ENCODE measurements around the gene TMEM98. TPM values are rescaled to one million over a fixed set of nuclear protein-coding genes. Genes with fewer than 3 reads are reported as not detected.

Gene TMEM98
- total and polyA plus RNA-seq, 9 of the 15 experiments (the other 6 are each of a cell fraction or from before 2014, with no cell fraction given): 33.5 to 164 (median 84.7) TPM

DNA sequence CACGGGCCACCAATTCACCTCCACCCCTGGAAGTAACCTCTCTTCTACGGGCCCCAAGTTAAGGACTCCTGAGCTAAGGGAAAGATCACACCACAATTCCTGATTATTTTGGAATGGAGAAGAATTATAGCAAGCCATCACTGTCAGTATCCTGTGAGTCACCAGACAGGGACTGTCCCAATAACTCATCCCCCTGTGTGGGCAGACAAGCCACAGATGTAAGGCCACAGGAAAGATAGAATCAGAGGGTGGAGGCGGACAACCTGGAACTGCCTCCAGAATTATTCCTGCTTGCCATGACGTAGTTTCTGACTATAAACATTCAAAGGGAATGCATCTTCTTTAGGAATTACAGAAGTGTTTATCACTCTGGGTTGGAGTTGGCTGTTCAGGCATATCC lies 45.2 kb upstream of the TMEM98 start (continued):
- TF ChIP-seq, protein P1, sequence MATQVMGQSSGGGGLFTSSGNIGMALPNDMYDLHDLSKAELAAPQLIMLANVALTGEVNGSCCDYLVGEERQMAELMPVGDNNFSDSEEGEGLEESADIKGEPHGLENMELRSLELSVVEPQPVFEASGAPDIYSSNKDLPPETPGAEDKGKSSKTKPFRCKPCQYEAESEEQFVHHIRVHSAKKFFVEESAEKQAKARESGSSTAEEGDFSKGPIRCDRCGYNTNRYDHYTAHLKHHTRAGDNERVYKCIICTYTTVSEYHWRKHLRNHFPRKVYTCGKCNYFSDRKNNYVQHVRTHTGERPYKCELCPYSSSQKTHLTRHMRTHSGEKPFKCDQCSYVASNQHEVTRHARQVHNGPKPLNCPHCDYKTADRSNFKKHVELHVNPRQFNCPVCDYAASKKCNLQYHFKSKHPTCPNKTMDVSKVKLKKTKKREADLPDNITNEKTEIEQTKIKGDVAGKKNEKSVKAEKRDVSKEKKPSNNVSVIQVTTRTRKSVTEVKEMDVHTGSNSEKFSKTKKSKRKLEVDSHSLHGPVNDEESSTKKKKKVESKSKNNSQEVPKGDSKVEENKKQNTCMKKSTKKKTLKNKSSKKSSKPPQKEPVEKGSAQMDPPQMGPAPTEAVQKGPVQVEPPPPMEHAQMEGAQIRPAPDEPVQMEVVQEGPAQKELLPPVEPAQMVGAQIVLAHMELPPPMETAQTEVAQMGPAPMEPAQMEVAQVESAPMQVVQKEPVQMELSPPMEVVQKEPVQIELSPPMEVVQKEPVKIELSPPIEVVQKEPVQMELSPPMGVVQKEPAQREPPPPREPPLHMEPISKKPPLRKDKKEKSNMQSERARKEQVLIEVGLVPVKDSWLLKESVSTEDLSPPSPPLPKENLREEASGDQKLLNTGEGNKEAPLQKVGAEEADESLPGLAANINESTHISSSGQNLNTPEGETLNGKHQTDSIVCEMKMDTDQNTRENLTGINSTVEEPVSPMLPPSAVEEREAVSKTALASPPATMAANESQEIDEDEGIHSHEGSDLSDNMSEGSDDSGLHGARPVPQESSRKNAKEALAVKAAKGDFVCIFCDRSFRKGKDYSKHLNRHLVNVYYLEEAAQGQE (IDR thresholded peaks at IDR 0.05; ENCODE audit: borderline replicate concordance): no peak
- TF ChIP-seq, protein P1 (CRISPR knock-in tag; IDR thresholded peaks at IDR 0.05; ENCODE audit: low read depth): no peak
- TF ChIP-seq ZNF134 (CRISPR knock-in tag; conservative IDR thresholded peaks at IDR 0.05) (no peak), SMARCC2 (IDR thresholded peaks at IDR 0.05; ENCODE audit: low read depth) (peak; percentile 78; the same call in 1 of the 2 replicates), ZNF140 (CRISPR knock-in tag; IDR thresholded peaks at IDR 0.05) (no peak), FOS (IDR thresholded peaks at IDR 0.05; ENCODE audit: extremely low read depth, insufficient read length) (peak; percentile 45), MYNN (IDR thresholded peaks at IDR 0.05) (peak; percentile 64; the same call in 1 of the 2 replicates), MYNN (CRISPR knock-in tag; IDR thresholded peaks at IDR 0.05) (no peak), LEF1 (IDR thresholded peaks at IDR 0.05) (peak; percentile 43; the same call in 1 of the 2 replicates), SMAD3 (CRISPR knock-in tag; conservative IDR thresholded peaks at IDR 0.05) (no peak), SLC30A9 (CRISPR knock-in tag; IDR thresholded peaks at IDR 0.05) (no peak), CBFA2T3 (IDR thresholded peaks at IDR 0.05) (peak; percentile 67), CREM (IDR thresholded peaks at IDR 0.05; ENCODE audit: low read depth) (peak; percentile 78), CTBP1 (IDR thresholded peaks at IDR 0.05; ENCODE audit: borderline replicate concordance) (peak; percentile 95), DPF2 (IDR thresholded peaks at IDR 0.05) (peak; percentile 78), SMARCE1 (IDR thresholded peaks at IDR 0.05) (peak; percentile 86), PTRF (tag; IDR thresholded peaks at IDR 0.05) (no peak), SOX6 (IDR thresholded peaks at IDR 0.05) (peak; percentile 51), BHLHE40 (IDR thresholded peaks at IDR 0.05; ENCODE audit: low read length) (peak; percentile 56; the same call in 1 of the 2 replicates), SRSF1 (IDR thresholded peaks at IDR 0.05; ENCODE audit: low read depth, low read length) (no peak), POLR2G (IDR thresholded peaks at IDR 0.05; ENCODE audit: low read depth, low read length) (no peak)
- TF ChIP-seq, protein P2, sequence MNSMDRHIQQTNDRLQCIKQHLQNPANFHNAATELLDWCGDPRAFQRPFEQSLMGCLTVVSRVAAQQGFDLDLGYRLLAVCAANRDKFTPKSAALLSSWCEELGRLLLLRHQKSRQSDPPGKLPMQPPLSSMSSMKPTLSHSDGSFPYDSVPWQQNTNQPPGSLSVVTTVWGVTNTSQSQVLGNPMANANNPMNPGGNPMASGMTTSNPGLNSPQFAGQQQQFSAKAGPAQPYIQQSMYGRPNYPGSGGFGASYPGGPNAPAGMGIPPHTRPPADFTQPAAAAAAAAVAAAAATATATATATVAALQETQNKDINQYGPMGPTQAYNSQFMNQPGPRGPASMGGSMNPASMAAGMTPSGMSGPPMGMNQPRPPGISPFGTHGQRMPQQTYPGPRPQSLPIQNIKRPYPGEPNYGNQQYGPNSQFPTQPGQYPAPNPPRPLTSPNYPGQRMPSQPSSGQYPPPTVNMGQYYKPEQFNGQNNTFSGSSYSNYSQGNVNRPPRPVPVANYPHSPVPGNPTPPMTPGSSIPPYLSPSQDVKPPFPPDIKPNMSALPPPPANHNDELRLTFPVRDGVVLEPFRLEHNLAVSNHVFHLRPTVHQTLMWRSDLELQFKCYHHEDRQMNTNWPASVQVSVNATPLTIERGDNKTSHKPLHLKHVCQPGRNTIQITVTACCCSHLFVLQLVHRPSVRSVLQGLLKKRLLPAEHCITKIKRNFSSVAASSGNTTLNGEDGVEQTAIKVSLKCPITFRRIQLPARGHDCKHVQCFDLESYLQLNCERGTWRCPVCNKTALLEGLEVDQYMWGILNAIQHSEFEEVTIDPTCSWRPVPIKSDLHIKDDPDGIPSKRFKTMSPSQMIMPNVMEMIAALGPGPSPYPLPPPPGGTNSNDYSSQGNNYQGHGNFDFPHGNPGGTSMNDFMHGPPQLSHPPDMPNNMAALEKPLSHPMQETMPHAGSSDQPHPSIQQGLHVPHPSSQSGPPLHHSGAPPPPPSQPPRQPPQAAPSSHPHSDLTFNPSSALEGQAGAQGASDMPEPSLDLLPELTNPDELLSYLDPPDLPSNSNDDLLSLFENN (IDR thresholded peaks at IDR 0.05; ENCODE audit: low read depth in 2 of 2, low read length in 2 of 2): peak in 1 of 2 experiments; percentile 40; a peak in 1 of 4 replicates

Measured in K562 (cell line).